Measurements from ENCODE around the gene NR2C2. TPM values are rescaled to one million over a fixed set of nuclear protein-coding genes. Genes with fewer than 3 reads are reported as not detected.

NR2C2 gene
- total and polyA plus RNA-seq, 9 of the 15 experiments (the other 6 are each of a cell fraction or from before 2014, with no cell fraction given) = 6.1 to 33.0 (median 14.6) TPM

DNA sequence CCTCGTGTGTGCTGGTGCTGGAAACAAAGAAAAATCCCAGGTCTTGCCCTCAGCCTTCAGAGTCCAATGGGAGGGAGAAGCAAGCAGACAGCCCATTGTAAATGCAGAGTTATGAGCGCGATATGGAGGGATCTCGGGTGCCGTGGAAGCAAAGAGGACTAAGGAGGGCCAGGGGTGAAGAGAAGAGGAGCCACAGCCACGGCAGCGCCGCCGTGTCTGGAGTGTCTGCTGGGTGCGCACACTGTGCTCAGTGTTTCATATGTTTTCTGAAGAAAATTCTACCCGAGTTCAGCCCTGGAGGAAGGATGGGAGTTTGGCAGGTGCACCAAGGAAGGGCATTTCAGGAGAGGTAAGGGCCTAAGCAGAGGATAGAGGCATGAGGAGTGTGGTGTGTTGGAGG, 35.7 kb upstream of the NR2C2 start:
- FAIRE-seq (no peak), DNase-seq (ENCODE audit: extremely low read depth in 1 of 4, low spot score in 3 of 4) (no peak), ATAC-seq (peak; percentile 15; the same call in 2 of the 3 replicates)
- Histone ChIP-seq H3K27ac (ENCODE audit: extremely low read depth, low read depth, low read length) (no peak overlapping the region), H3K27me3 (ENCODE audit: control insufficient read depth in 2 of 2, insufficient read depth in 2 of 2, low read length in 2 of 2) (peaks cover 27 to 53% of the 10 kb centered on the region in 2 experiments), H3K9ac (ENCODE audit: insufficient read depth in 1 of 2, low read depth in 2 of 2, low read length in 2 of 2) (no peak overlapping the region; a peak in 1 of 4 replicates), H3K4me3 (no peak overlapping the region), H3K79me2 (ENCODE audit: control insufficient read depth, insufficient read depth, low read length) (no peaks in the 10 kb centered on the region), H3K4me1 (replicated peaks in 1 of 2; ENCODE audit: control insufficient read depth in 2 of 2, insufficient read depth in 2 of 2, low read length in 2 of 2) (no peaks in the 10 kb centered on the region), H3K36me3 (ENCODE audit: control insufficient read depth, insufficient read depth, low read length) (no peaks in the 10 kb centered on the region), H2AFZ (ENCODE audit: low read depth, low read length) (no peak overlapping the region), H4K20me1 (replicated peaks; ENCODE audit: control insufficient read depth, insufficient read depth, low read length) (peaks cover 14% of the 10 kb centered on the region; the same call in 1 of the 2 replicates), H3K4me2 (ENCODE audit: insufficient read depth, low read length) (no peak overlapping the region), H3K9me3 (replicated peaks; ENCODE audit: control insufficient read depth, insufficient read depth, low read depth, low read length) (no peaks in the 10 kb centered on the region), H3K9me1 (ENCODE audit: control insufficient read depth, insufficient read depth, low read length) (no peaks in the 10 kb centered on the region)
- WGBS (ENCODE audit: insufficient coverage, low coverage, missing lambda C conversion rate) = under 1% methylated on average over 11 of the region's 11 CpGs
- intact Hi-C loops (cut with micrococcal nuclease) (no loop called here), in situ Hi-C loops (cut with MboI) (loop anchor here (25.0 kb wide), 2 partner anchors 399 to 1249 kb away; no protein-coding TSS in a partner anchor)
- ChIA-PET POLR2A (interaction anchor here (0.5 to 1.2 kb wide), 3 partner anchors 11 to 239 kb away, joined by 3 to 4 read pairs (median 4); no protein-coding TSS in a partner anchor), CTCF (ENCODE audit: low intra/inter-chr PET ratio) (no interaction called here)
- no TSS peak for BruUV-seq (replicated peaks)
- TF ChIP-seq ZBTB11 (CRISPR knock-in tag; IDR thresholded peaks at IDR 0.05) (no peak), NCOA6 (IDR thresholded peaks at IDR 0.05) (no peak), HMGN3 (IDR thresholded peaks at IDR 0.05; ENCODE audit: borderline replicate concordance, extremely low read depth, insufficient read length, low read depth, low read length) (no peak), CHCHD3 (CRISPR knock-in tag; IDR thresholded peaks at IDR 0.05) (no peak), TEAD2 (tag; IDR thresholded peaks at IDR 0.05) (no peak), ZNF134 (CRISPR knock-in tag; conservative IDR thresholded peaks at IDR 0.05) (no peak), HCFC1 (IDR thresholded peaks at IDR 0.05; ENCODE audit: low read depth, low read length) (no peak), ZNF512 (tag; IDR thresholded peaks at IDR 0.05) (no peak), TARDBP (IDR thresholded peaks at IDR 0.05) (no peak), ZNF75A (CRISPR knock-in tag; IDR thresholded peaks at IDR 0.05) (no peak), ZNF197 (CRISPR knock-in tag; IDR thresholded peaks at IDR 0.05; ENCODE audit: low read depth) (no peak), NFRKB (IDR thresholded peaks at IDR 0.05; ENCODE audit: low read depth) (no peak), KLF13 (tag; IDR thresholded peaks at IDR 0.05; ENCODE audit: borderline replicate concordance, low read depth) (no peak), RFX1 (IDR thresholded peaks at IDR 0.05) (no peak)
- TF ChIP-seq, protein P1, sequence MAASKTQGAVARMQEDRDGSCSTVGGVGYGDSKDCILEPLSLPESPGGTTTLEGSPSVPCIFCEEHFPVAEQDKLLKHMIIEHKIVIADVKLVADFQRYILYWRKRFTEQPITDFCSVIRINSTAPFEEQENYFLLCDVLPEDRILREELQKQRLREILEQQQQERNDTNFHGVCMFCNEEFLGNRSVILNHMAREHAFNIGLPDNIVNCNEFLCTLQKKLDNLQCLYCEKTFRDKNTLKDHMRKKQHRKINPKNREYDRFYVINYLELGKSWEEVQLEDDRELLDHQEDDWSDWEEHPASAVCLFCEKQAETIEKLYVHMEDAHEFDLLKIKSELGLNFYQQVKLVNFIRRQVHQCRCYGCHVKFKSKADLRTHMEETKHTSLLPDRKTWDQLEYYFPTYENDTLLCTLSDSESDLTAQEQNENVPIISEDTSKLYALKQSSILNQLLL (CRISPR knock-in tag; IDR thresholded peaks at IDR 0.05; ENCODE audit: borderline replicate concordance) = no peak
- TF ChIP-seq, protein P2, sequence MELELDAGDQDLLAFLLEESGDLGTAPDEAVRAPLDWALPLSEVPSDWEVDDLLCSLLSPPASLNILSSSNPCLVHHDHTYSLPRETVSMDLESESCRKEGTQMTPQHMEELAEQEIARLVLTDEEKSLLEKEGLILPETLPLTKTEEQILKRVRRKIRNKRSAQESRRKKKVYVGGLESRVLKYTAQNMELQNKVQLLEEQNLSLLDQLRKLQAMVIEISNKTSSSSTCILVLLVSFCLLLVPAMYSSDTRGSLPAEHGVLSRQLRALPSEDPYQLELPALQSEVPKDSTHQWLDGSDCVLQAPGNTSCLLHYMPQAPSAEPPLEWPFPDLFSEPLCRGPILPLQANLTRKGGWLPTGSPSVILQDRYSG (tag; conservative IDR thresholded peaks at IDR 0.05; ENCODE audit: low read depth) = no peak
